Stimulated activated CD8-positive, alpha-beta memory T cell treated with anti-CD3 and anti-CD28 coated beads, Interleukin-15, amount 100 ng/mL, for 24 hours (primary cell): Measurements from ENCODE around the gene PLD1.
"Not testable (repeated sequence)": the region's sequence is repeated elsewhere in the genome, so short reads cannot be mapped to it uniquely, and the experiment has no call there.

Source experiments
- DNase-seq: peaks from one replicate; pipeline ENCODE4 v3.0.0-alpha.2; 2020; ENCODE audit warnings: low read depth

The PLD1 gene

GRCh38 chr3:171695426-171695825 lies 114.9 kb downstream of the PLD1 start:
- DNase-seq: no peak

- no peak for DNase-seq
Observed at GRCh38 chr3:171694888-171695287, 115.4 kb downstream of the PLD1 start.

GRCh38 chr3:171692551-171692950 lies 117.7 kb downstream of the PLD1 start:
- not testable (repeated sequence) for DNase-seq

- no peak for DNase-seq
Observed at GRCh38 chr3:171691485-171691884, 118.8 kb downstream of the PLD1 start.

GRCh38 chr3:171690281-171690680 lies 120.0 kb downstream of the PLD1 start:
- DNase-seq: no peak

- DNase-seq: no peak
Observed at GRCh38 chr3:171688593-171688992, 121.7 kb downstream of the PLD1 start.

- no peak for DNase-seq
Observed at GRCh38 chr3:171688002-171688401, 122.3 kb downstream of the PLD1 start.

GRCh38 chr3:171687581-171687980 lies 122.7 kb downstream of the PLD1 start:
- no peak for DNase-seq

- DNase-seq: no peak
Observed at GRCh38 chr3:171687064-171687463, 123.2 kb downstream of the PLD1 start.

- DNase-seq: no peak
Observed at GRCh38 chr3:171685116-171685895, 125.0 kb downstream of the PLD1 start.

- DNase-seq: no peak
Observed at GRCh38 chr3:171684221-171684620, 126.1 kb downstream of the PLD1 start.

GRCh38 chr3:171682743-171683142 lies 127.5 kb downstream of the PLD1 start:
- DNase-seq: no peak

- DNase-seq: no peak
Observed at GRCh38 chr3:171680726-171681411, 129.4 kb downstream of the PLD1 start.

- DNase-seq: no peak
Observed at GRCh38 chr3:171678971-171679492, 131.3 kb downstream of the PLD1 start.

GRCh38 chr3:171677706-171678105 lies 132.6 kb downstream of the PLD1 start:
- no peak for DNase-seq

GRCh38 chr3:171676601-171677175 lies 133.6 kb downstream of the PLD1 start:
- no peak for DNase-seq

- no peak for DNase-seq
Observed at GRCh38 chr3:171673951-171674350, 136.3 kb downstream of the PLD1 start.

GRCh38 chr3:171672538-171672937 lies 137.7 kb downstream of the PLD1 start:
- no peak for DNase-seq

GRCh38 chr3:171672124-171672523 lies 138.2 kb downstream of the PLD1 start:
- DNase-seq: no peak

- no peak for DNase-seq
Observed at GRCh38 chr3:171671709-171672108, 138.6 kb downstream of the PLD1 start.

GRCh38 chr3:171666516-171666915 lies 143.8 kb downstream of the PLD1 start:
- DNase-seq: no peak

- no peak for DNase-seq
Observed at GRCh38 chr3:171663805-171664204, 146.5 kb downstream of the PLD1 start.

- DNase-seq: no peak
Observed at GRCh38 chr3:171661484-171661883, 148.8 kb downstream of the PLD1 start.
